GM19238 (cell line): ENCODE results near the gene NHERF2.
A peak's percentile ranks its signal among the peaks of the same experiment; 100 is the strongest.
"Not testable (repeated sequence)": the region's sequence is repeated elsewhere in the genome, so short reads cannot be mapped to it uniquely, and the experiment has no call there.

ENCODE experiments used
- DNase-seq: peaks from one replicate; pipeline ENCODE4 v3.0.0; 2011; ENCODE audit warnings: low spot score; ENCODE audit not compliant: insufficient read length

Gene NHERF2

GRCh38 chr16:2005646-2006045 is 21.1 kb upstream of the NHERF2 start:
- DNase-seq, result no peak

- DNase-seq, result no peak
These were observed 20.4 kb upstream of the NHERF2 start for GRCh38 chr16:2006317-2006716.

DNA sequence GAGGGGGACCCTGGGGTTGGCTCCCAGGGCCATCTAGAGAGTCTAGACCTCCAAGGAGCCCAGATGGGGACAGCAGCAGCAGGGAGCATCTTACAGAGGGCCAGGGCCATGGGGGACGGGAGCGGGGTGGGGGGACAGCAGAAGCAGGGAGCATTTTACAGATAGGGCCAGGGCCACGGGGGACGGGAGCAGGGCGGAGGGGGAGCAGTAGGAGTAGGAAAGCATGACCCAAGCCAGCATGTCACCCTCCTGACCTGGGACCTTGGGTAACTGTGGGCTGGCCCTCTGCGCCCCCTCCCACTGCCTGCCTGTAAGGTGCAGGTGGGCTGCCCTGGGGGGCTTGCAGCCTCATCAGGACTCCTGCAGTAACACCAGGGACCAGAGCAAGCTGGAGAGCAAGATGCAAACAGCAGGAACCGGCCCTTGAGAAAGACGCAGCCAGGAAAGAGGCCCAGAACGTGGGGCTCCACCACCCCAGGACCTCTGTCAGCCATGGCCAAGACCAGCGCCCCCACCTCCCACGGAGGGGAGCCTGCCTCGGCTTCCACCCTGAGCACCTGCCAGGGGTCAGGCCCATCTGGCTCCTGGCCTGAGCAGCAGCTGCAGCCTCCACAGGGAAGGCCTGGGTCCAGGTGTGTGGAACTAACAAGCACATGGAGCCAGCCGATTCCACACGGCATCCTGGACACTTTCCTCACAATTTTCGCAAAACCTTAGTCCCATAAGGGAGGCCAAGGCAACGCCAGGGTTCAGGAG is 19.4 kb upstream of the NHERF2 start:
- no peak for DNase-seq

DNA sequence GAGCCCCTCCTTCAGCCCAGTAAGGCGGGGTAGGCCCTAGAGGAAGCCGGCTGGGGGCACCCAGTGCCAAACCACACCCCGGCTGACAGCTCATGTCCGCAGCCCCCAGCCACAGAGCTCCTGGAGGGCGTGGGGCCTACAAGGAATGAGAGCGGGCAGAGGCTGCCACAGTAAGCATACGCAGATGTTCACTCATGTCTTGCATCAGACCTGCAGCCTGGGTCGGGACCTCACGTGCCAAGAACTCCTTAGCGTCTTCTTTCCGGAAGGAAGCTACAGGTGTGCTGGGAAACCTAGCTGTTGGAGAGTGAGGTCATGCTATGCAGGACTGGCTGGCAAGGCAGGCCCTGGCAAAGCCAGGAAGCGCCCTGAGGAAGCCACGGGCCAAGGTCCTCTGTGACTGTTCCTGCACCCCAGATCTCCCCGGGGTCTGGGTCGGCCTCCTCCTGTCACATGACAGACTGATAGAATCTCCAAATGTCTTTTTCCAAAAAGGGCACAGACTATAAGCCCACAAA is 18.6 kb upstream of the NHERF2 start:
- DNase-seq, result no peak

DNA sequence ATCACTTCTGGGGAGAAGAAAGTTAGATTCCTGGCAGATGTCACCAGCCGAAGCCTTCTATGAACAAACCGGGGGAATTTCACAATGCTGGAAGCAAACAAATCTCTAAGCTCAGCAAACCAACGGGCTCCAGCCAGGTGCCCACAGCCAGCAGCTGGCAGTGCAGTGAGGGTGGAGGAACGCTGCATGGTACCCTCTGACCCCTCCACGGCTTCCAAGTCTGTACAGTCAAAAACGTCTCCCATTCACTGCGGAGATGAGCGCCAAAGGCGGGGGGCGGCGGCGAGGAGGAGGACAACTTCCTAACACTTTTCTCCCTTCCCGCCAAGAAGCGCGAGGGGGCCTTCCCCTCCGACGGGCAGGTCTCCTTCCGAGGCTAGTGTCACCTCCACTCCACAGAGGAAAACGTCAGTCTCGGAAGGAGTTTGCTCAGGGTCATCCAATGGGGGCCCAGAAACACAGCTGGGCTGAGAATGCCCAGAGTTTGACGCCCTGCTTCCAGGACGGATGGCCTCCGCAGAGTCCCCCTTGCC is 18.0 kb upstream of the NHERF2 start:
- no peak for DNase-seq

GRCh38 chr16:2009164-2009711 is 17.5 kb upstream of the NHERF2 start:
- no peak for DNase-seq

DNA sequence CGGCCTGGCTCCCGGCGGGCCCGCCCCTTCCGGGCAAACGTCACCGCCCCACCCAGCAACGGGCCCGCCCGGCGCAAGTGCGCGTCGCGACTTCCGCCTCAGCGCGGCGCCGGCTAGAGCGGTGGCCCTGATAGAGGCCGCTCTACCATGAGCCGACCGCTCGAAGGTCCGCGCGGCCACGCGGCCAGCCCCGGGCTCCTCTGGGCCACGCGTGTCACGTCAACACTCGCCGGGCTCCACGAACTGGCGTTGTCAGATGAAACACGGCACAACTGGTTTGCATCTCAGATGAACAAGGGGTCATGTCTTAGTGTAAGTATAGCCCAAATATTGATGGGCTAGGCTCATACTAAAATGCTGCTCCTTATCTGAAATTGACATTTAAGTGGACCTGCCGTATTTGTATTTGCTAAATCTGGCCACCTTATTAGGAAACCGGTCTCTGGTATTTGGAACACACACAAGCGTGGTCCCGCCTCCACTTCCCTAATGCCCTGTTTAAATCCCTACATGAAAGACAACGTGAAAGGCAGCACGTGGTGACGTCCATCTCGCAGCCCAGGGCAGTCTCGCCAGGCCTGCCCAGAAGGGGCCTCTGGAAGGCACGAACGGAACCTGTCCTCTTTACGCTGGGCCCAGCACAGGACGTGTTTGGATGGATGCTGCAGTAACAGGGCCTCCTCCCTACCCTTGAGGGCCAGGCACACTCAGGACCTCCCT is 16.8 kb upstream of the NHERF2 start, which contains the start of gene ZNF598:
TSS of gene ZNF598 (minus strand) at position 31 of the 720 bp plus-strand sequence.
- DNase-seq, result peak; percentile 98

DNA sequence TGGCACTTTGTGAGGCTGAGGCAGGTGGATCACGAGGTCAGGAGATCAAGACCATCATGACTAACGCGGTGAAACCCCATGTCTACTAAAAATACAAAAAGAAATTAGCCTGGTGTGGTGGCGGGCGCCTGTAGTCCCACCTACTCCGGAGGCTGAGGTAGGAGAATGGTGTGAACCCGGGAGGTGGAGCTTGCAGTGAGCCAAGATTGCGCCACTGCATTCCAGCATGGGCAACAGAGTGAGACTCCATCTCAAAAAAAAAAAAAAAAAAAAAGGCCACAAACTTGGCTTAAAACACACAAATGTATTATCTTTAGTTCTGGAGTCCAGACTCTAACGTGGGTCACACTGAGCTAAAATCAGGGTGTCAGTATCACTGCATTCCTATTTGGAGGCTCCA is 15.0 kb upstream of the NHERF2 start:
- not testable (repeated sequence) for DNase-seq

GRCh38 chr16:2013527-2013926 is 13.2 kb upstream of the NHERF2 start:
- no peak for DNase-seq

- no peak for DNase-seq
These were observed 11.4 kb upstream of the NHERF2 start for GRCh38 chr16:2015117-2015946.

- DNase-seq, result no peak
These were observed 10.8 kb upstream of the NHERF2 start for GRCh38 chr16:2015947-2016208.

- DNase-seq, result no peak
These were observed 10.2 kb upstream of the NHERF2 start for GRCh38 chr16:2016407-2016922.

- DNase-seq, result no peak
These were observed 7.2 kb upstream of the NHERF2 start, which contains the start of gene NPW for GRCh38 chr16:2019518-2019920. Gene NPW (plus strand): TSS chr16:2019785.

DNA sequence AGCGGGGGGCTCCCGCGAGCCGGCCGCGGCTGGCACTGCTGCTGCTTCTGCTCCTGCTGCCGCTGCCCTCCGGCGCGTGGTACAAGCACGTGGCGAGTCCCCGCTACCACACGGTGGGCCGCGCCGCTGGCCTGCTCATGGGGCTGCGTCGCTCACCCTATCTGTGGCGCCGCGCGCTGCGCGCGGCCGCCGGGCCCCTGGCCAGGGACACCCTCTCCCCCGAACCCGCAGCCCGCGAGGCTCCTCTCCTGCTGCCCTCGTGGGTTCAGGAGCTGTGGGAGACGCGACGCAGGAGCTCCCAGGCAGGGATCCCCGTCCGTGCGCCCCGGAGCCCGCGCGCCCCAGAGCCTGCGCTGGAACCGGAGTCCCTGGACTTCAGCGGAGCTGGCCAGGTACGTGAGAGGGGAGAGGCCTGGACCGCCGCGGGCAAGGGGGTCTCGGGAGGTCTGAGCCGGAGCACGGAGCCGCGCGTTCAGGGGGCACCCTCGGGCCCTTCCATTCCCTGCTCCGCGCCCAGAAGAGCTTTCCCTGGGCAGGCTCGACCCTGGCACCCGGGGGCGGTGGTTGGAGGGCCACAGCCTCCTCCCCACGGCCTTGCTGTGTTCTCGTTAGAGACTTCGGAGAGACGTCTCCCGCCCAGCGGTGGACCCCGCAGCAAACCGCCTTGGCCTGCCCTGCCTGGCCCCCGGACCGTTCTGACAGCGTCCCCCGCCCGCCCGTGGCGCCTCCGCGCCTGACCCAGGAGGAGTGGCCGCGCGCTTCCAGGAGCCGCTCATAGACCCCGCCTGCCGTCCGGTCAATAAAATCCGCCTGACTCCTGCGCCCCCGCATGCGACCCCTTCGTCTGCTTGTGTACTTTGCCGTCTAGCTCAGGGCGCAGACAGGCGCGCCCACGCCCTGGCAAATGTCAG is 6.5 kb upstream of the NHERF2 start:
- no peak for DNase-seq

- DNase-seq, result no peak
These were observed 4.0 kb upstream of the NHERF2 start for GRCh38 chr16:2022723-2023091.

GRCh38 chr16:2023092-2024031 is 3.3 kb upstream of the NHERF2 start:
- peak; percentile 99 for DNase-seq

DNA sequence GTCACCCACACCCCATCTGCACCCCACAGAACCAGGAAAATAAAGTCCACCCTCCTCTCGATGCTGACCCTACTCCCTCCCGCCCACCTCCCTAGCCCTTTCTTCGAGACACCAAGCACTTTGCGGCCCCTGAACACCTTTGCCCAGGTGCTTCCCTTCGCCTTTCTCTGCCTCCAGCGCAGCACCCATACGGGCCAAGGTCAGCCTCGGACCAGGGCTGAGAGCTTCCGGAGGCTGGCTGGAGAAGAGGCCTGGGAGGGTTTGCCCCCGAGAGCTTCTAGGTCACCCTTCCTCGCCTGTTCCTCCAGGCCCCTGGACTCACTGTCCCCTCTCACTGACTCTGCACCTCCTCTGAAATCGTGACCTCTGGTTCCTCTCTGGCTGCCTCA is 2.7 kb upstream of the NHERF2 start:
- no peak for DNase-seq

DNA sequence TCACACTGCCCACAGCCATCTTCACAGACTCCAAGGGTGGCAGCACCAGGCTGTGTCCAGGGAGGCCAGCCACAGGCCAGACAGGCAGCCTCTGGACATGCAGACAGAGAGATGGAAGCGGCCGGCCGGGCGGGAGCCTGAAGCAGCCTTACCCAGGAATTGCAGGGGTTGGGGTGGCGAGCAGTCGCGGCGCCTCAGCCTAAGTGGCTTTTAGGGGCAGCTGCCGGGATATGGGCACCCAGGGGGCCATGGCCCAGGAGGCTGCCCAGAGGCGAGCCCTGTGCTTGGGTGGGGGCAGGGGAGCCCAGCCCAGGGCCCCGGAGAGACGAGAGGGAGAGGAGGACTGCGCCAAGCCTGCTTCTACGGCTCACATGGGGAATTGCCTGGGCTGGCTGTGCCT is 1.5 kb upstream of the NHERF2 start:
- DNase-seq, result no peak

GRCh38 chr16:2025878-2026460 is 733 bp upstream of the NHERF2 start:
- no peak for DNase-seq
